Karpas-422 (cell line): ENCODE data around the gene CLIC5. TPM values are rescaled to one million over a fixed set of nuclear protein-coding genes. Genes with fewer than 3 reads are reported as not detected.
"Not testable (repeated sequence)": the region's sequence is repeated elsewhere in the genome, so short reads cannot be mapped to it uniquely, and the experiment has no call there.

Source experiments
- DNase-seq: peaks from one replicate; pipeline ENCODE4 v3.0.0-alpha.2; 2015
- H2AFZ ChIP-seq: fragments of 200-600 bp; sonication (generic); 2 replicates; pipeline ENCODE4 v1.6.1; 2014; ENCODE audit warnings: antibody characterized with exemption, low read length, mixed read lengths
- H3K27ac ChIP-seq: fragments of 200-600 bp; sonication (generic); 2 replicates; pipeline ENCODE4 v1.5.1; 2014; ENCODE audit warnings: mild to moderate bottlenecking, low read length, moderate library complexity
- H3K27me3 ChIP-seq: fragments of 200-600 bp; sonication (generic); 2 replicates; pipeline ENCODE4 v1.6.1; 2014; ENCODE audit warnings: low read length, mixed read lengths
- H3K36me3 ChIP-seq: fragments of 200-600 bp; sonication (generic); 2 replicates; pipeline ENCODE4 v1.6.1; 2014; ENCODE audit warnings: low read length, mixed read lengths; ENCODE audit not compliant: insufficient read depth
- H3K4me1 ChIP-seq: fragments of 200-600 bp; sonication (generic); 2 replicates; pipeline ENCODE4 v1.6.1; 2014; ENCODE audit warnings: mild to moderate bottlenecking, low read length, mixed read lengths
- H3K4me2 ChIP-seq: fragments of 200-600 bp; sonication (generic); 2 replicates; pipeline ENCODE4 v1.6.1; 2014; ENCODE audit warnings: low read length, low read depth, mild to moderate bottlenecking; ENCODE audit not compliant: poor library complexity, severe bottlenecking
- H3K4me3 ChIP-seq: fragments of 200-600 bp; sonication (generic); 2 replicates; pipeline ENCODE4 v1.5.1; 2014; ENCODE audit warnings: mild to moderate bottlenecking, antibody characterized with exemption, low read length, mixed read lengths
- H3K79me2 ChIP-seq: fragments of 200-600 bp; sonication (generic); 2 replicates; pipeline ENCODE4 v1.6.1; 2014; ENCODE audit warnings: mild to moderate bottlenecking, low read length, mixed read lengths
- H3K9ac ChIP-seq: fragments of 200-600 bp; sonication (generic); 2 replicates; pipeline ENCODE4 v1.6.0; 2014; ENCODE audit warnings: low read length
- H3K9me2 ChIP-seq: fragments of 200-600 bp; sonication (generic), shearing (Covaris generic); replicated peaks from 2 replicates; pipeline ENCODE4 v1.6.0; 2014; ENCODE audit warnings: mild to moderate bottlenecking, low read length, moderate library complexity; ENCODE audit not compliant: insufficient read depth
- H3K9me3 ChIP-seq: fragments of 300-700, 200-600 bp; sonication (generic); 2 replicates; pipeline ENCODE4 v1.6.1; 2014; ENCODE audit warnings: low read length, mixed read lengths
- H4K20me1 ChIP-seq: fragments of 200-600 bp; sonication (generic); 2 replicates; pipeline ENCODE4 v1.6.1; 2014; ENCODE audit warnings: mild to moderate bottlenecking, antibody characterized with exemption, low read length, low read depth; ENCODE audit not compliant: insufficient read depth
- total RNA-seq: library from RNA; depleted of rRNA; stranded (reverse); fragments of >200 nt; shearing (Covaris generic); gene quantifications from 2 replicates; pipeline ENCODE4 v1.2.3, GENCODE V29; 2014; ENCODE audit warnings: low replicate concordance

Gene CLIC5
- total RNA-seq, 1 experiment from 2014 or later, result not detected

GRCh38 chr6:45930420-45931040 lies 85.1 kb downstream of the CLIC5 start:
- Histone ChIP-seq H3K4me1 (no peaks in the 10 kb centered on the region), H3K79me2 (no peaks in the 10 kb centered on the region), H3K36me3 (no peaks in the 10 kb centered on the region), H3K9ac (no peak overlapping the region), H3K27me3 (no peaks in the 10 kb centered on the region), H3K4me2 (no peak overlapping the region), H3K9me3 (no peaks in the 10 kb centered on the region), H3K4me3 (no peak overlapping the region), H2AFZ (no peak overlapping the region), H3K27ac (no peak overlapping the region), H4K20me1 (no peaks in the 10 kb centered on the region), H3K9me2 (no peaks in the 10 kb centered on the region)
- DNase-seq, result peak; percentile 74

- Histone ChIP-seq H3K9me2 (no peaks in the 10 kb centered on the region), H3K27me3 (no peaks in the 10 kb centered on the region), H4K20me1 (no peaks in the 10 kb centered on the region), H3K9ac (no peak overlapping the region), H3K4me1 (no peaks in the 10 kb centered on the region), H3K79me2 (no peaks in the 10 kb centered on the region), H3K36me3 (no peaks in the 10 kb centered on the region), H3K4me3 (no peak overlapping the region), H3K9me3 (no peaks in the 10 kb centered on the region), H2AFZ (no peak overlapping the region), H3K27ac (no peak overlapping the region), H3K4me2 (no peak overlapping the region)
- peak; percentile 25 for DNase-seq
Observed at GRCh38 chr6:45929421-45930361, 86.0 kb downstream of the CLIC5 start.

- Histone ChIP-seq H3K79me2 (no peaks in the 10 kb centered on the region), H3K4me3 (no peak overlapping the region), H3K27me3 (no peaks in the 10 kb centered on the region), H3K9ac (no peak overlapping the region), H3K4me1 (no peaks in the 10 kb centered on the region), H2AFZ (no peak overlapping the region), H3K9me2 (no peaks in the 10 kb centered on the region), H3K36me3 (no peaks in the 10 kb centered on the region), H3K9me3 (no peaks in the 10 kb centered on the region), H3K27ac (no peak overlapping the region), H3K4me2 (no peak overlapping the region), H4K20me1 (no peaks in the 10 kb centered on the region)
- DNase-seq, result no peak
Observed at GRCh38 chr6:45928721-45929305, 86.8 kb downstream of the CLIC5 start.

- H3K4me1 ChIP-seq, result no peaks in the 10 kb centered on the region
- no peak overlapping the region for H3K9ac ChIP-seq
- H3K36me3 ChIP-seq, result no peaks in the 10 kb centered on the region
- H3K9me3 ChIP-seq, result no peaks in the 10 kb centered on the region
- H3K79me2 ChIP-seq, result no peaks in the 10 kb centered on the region
- no peak overlapping the region for H3K4me2 ChIP-seq
- no peak overlapping the region for H2AFZ ChIP-seq
- DNase-seq, result no peak
- H3K4me3 ChIP-seq, result no peak overlapping the region
- no peak overlapping the region for H3K27ac ChIP-seq
- H4K20me1 ChIP-seq, result no peaks in the 10 kb centered on the region
- H3K9me2 ChIP-seq, result no peaks in the 10 kb centered on the region
- H3K27me3 ChIP-seq, result no peaks in the 10 kb centered on the region
Observed at GRCh38 chr6:45927421-45928320, 88.0 kb downstream of the CLIC5 start.

- not testable (repeated sequence) for H3K79me2 ChIP-seq, H4K20me1 ChIP-seq, H2AFZ ChIP-seq, H3K4me3 ChIP-seq, H3K9me2 ChIP-seq, H3K27ac ChIP-seq, H3K27me3 ChIP-seq, DNase-seq, H3K4me1 ChIP-seq, H3K36me3 ChIP-seq, H3K4me2 ChIP-seq, H3K9ac ChIP-seq, H3K9me3 ChIP-seq
Observed at GRCh38 chr6:45926423-45926822, 89.2 kb downstream of the CLIC5 start.

GRCh38 chr6:45924763-45925342 lies 90.8 kb downstream of the CLIC5 start:
- H3K4me1 ChIP-seq, result no peaks in the 10 kb centered on the region
- no peak overlapping the region for H2AFZ ChIP-seq
- no peak overlapping the region for H3K4me3 ChIP-seq
- no peak for DNase-seq
- no peak overlapping the region for H3K27ac ChIP-seq
- H4K20me1 ChIP-seq, result no peaks in the 10 kb centered on the region
- H3K27me3 ChIP-seq, result no peaks in the 10 kb centered on the region
- H3K79me2 ChIP-seq, result no peaks in the 10 kb centered on the region
- H3K36me3 ChIP-seq, result no peaks in the 10 kb centered on the region
- no peak overlapping the region for H3K4me2 ChIP-seq
- H3K9me2 ChIP-seq, result no peaks in the 10 kb centered on the region
- H3K9me3 ChIP-seq, result no peaks in the 10 kb centered on the region
- H3K9ac ChIP-seq, result no peak overlapping the region

GRCh38 chr6:45923831-45924391 lies 91.7 kb downstream of the CLIC5 start:
- Histone ChIP-seq H3K4me3 (no peak overlapping the region), H2AFZ (no peak overlapping the region), H3K4me1 (no peaks in the 10 kb centered on the region), H3K9ac (no peak overlapping the region), H3K4me2 (no peak overlapping the region), H3K9me2 (no peaks in the 10 kb centered on the region), H3K9me3 (no peaks in the 10 kb centered on the region), H3K36me3 (no peaks in the 10 kb centered on the region), H3K79me2 (no peaks in the 10 kb centered on the region), H4K20me1 (no peaks in the 10 kb centered on the region), H3K27me3 (no peaks in the 10 kb centered on the region), H3K27ac (no peak overlapping the region)
- DNase-seq, result no peak
